ENCODE results near the gene ZNF441.
A peak's percentile ranks its signal among the peaks of the same experiment; 100 is the strongest.
"Not testable (repeated sequence)": the region's sequence is repeated elsewhere in the genome, so short reads cannot be mapped to it uniquely, and the experiment has no call there.

The ZNF441 gene

DNA sequence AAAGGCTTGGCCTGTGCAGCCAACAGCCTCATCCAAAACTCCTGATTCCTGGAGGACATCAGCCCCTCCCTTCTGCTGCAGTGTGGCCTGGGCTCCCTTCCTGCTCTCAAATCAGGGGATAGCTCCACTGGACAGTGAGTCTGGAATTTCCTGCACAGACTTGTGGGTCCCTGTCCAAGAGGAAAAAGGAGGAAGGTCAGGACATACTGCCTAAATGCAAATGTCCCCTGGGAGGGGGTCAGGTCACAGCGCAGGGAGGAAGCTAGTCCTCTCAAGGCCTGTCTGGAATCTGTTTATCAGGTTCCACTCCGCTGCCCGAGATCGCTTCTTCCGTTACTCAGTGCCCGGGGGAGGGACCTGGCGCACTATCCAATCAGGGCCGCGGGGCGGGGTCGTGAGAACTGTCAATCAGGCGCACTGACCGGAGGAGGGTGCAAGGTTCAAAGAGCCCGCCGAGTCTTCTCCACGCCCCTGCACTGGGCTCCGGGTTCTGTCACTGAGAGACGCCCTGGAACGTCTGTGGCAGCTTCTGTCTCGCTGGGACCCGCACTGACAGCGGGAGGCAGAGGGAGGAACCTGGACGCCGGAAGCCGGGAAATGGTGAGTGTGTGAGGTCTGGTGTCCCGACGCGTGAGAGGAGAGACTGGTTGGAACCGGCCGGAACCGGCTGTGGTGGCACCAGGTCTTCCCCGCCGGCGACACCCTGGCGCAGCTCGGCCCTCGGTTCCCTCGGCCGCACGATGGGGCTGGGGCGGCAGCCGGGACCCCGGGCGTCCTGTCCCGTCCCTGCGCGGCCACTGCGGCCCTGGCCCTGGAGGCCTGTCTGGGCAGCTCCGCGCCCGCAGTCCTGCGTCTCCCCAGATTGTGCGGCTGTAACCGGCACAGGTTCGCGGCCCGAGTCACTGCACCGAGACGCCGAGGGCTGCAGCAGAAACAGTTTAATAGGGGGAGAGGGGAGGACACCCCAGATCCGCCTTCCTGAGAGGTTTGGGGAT, at the start of gene ZNF441:
TSS of gene ZNF441 (plus strand) at position 404 of the 995 bp plus-strand sequence. CDS start at position 598, 194 bp downstream.
- peak; percentile 90 to 94 for DNase-seq

DNA sequence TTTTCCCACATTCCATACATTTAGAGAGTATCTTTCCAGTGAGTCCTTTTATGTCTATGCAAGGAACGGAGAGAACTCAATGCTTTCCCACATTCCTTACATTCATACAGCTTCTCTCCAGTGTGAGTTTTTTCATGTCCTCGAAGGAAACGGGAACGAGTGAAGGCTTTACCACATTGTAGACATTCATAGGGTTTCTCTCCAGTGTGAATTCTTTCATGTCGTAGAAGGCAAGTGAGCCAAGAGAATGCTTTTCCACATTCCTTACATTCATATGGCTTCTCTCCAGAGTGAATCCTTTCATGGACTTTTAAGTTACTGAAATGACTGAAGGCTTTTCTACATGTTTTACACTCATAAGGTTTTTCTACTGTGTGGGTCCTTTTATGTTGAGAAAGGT, 45.1 kb upstream of the ZNF441 start:
- no peak for DNase-seq

DNA sequence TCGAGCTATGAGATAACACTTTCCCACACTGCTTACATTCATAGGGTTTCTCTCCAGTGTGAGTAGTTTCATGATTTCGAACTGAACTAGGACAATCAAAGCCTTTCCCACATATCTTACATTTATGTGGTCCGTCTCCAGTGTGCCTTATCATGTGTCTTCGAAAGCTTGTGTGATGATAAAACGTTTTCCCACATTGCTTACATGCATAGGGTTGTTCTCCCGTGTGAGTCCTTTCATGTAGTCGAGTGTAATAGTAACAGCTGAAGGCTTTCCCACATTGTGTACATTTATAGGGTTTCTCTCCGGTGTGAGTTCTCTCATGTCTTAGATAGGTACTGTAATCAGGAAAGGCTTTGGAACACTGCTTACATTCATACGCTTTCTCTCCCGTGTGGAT, 44.4 kb upstream of the ZNF441 start:
- no peak for DNase-seq

DNA sequence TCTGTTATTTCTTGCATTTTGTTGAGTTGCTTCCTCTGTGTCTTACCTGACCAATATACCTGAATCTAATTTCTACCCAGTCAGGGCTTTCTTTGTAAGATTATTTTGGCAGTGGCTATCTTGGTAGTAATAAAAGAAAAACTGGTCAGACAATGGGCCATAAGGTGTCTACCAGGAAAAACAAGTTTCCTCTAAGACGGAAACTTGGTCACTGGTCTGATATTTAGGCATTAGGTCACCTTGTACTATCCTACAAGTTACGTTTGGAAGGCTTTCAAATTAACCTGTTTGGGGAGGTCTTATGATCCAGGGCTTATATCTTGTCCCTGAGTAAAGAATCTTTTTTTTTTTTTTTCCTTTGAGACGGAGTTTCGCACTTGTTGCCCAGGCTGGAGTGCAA, 37.2 kb upstream of the ZNF441 start:
- no peak for DNase-seq

DNA sequence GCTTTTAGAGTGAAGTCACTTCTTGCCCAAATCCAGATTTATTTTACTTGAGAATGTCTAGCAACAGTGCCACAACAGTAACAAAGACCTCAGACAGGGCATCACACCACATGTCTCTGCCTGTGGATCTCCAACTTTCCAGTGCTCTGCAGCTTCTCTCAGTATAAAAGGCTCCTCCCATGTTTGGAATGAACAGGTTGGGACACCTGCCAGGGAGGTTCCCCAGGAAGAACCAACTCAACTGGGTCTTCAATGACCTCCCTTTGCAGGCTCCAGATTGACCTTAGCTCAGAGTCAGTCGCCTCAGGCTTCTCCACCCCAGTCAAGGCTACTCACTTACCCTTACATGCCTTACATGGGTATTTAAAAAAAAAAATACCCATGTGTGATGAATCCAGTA, 31.4 kb upstream of the ZNF441 start:
- DNase-seq: no peak

DNA sequence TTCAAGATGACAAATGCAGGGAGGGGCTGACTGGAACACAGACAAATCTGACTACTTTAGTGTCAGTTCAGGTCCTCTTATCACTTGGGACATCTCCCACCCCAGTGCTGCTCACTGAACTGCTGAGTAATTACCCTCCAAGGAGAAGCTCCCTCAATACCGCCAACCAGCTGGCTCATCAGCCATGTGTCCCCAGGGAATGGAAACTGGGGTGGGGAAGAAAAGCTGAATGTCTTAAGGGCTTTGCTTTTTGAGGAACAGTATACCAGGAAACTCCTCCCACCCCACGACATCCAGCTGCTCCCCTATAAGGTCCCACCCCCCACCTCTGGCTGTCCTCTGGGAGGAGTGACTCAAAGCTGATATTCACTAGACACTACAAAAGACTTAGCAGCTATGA, 30.1 kb upstream of the ZNF441 start:
- peak; percentile 24 to 39 for DNase-seq

DNA sequence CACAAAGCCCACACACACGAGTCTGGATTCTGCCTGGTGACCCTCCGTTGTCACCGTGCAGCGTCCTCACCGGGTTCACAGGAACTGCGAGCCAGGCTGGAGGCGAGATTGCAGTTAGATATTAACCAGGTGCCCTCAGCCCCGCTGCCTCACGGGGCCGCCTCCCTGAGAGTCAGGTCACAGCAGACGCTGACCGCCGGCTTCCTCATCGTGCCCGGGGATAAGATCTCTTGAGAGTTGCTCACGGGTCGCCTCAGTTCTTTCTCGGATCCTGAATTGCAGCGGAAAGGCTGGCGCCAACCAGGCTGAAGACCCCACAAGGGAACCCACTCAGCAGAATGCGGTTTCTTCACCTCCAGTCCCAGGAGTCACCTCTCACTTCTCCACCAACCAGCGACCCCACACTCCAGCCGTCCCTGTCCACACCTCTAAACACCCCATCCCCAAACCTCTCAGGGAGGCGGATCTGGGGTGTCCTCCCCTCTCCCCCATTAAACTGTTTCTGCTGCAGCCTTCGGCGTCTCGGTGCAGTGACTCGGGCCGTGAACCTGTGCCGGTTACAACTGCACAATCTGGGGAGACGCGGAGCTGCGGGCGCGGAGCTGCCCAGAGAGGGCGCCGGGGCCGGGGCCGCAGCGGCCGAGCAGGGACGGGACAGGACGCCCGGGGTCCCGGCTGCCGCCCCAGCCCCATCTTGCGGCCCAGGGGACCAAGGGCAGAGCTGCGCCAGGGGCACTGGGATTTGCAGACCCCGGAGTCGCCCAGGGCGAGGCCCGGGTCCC, 28.6 kb upstream of the ZNF441 start:
- DNase-seq: peak; percentile 14 to 19

DNA sequence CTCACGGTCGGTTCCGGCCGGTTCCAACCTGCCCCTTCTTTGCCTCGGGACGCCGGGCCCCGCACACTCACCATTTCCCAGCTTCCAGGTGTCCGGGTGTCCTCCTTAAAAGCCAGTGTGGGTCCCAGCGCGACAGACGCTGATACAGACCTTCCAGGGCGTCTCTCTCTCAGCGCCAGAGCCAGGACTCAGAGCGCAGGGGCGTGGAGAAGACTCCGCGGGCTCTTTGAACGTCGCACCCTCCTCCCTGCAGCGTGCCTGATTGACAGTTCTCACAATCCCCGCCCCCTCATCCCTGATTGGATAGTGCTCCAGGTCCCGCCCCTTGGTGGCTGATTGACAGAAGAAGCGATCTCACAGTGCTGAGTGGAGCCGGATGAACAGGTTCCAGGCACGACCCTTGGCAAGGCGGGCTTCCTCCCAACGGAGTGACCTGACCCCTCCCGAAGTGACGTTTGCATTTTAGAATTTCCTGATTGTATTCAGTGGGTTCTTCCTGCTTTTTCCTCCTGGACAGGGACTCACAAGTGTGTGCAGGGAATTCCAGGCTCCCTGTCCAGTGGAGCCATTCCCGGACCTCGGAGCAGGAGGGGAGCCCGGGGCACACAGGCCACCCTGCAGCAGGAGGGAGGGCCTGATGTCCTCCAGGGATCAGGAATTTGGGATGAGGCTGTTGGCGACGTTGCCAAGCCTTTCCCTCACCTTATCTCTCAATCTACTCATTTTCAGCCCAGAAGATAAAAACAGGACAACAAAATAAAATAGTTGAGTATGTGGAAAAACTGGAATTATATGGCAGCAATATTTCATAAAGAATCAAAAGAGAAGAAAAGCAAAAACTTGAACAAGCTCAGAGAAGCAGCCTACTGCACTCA, 27.8 kb upstream of the ZNF441 start, which contains the start of gene ZNF823:
TSS of gene ZNF823 (minus strand) at position 201 of the 875 bp plus-strand sequence. CDS start at position 74, 127 bp downstream.
- DNase-seq: peak; percentile 95 to 97

DNA sequence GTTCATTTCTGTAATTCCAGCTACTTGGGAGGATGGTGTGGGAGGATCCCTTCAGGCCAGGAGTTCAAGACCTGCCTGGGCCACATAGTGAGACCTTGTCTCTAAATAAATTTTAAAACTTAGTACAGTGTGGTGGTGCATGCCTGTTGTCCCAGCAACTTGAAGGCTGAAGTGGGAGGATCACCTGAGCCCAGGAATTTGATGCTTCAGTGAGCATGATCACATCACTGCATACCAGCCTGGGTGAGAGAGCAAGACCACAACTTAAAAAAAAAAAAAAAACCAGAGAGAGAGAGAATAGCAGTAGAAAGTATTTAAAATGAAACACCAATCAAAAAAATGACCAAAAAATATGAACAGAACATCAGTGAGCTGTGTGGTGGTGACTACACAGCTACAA, 20.9 kb upstream of the ZNF441 start:
- no peak for DNase-seq

DNA sequence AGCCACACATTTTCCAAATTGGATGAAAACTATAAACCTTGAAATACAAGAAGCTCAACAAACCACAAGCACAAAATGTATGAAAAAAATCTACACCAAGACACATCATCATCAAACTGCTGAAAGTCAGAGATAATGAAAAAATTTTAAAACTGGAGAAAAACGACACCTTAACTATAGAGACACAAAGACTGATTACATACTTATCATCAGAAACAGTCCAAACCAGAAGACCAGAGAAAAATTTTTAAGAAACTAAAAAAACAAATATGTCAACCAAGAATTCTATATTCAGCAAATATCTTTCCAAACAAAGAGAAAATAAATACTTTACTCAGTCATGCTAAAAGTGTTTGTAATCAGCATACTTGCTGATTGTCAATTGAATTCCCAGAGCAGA, 19.5 kb upstream of the ZNF441 start:
- no peak for DNase-seq

DNA sequence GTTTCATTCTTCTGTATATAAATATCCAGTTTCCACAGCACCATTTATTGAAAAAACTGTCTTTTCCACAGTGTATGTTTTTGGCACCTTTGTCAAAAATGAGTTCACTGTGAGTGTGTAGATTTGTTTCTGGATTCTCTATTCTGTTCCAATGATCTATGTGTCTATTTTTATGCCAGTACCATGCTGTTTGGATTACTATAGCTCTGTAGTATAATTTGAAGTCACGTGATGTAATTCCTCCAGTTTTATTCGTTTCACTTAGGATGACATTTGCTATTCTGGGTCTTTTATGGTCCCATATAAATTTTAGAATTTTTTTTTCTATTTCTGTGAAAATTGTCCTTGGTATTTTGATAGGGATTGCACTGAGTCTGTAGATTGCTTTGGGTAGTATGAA, 17.0 kb upstream of the ZNF441 start:
- no peak for DNase-seq

DNA sequence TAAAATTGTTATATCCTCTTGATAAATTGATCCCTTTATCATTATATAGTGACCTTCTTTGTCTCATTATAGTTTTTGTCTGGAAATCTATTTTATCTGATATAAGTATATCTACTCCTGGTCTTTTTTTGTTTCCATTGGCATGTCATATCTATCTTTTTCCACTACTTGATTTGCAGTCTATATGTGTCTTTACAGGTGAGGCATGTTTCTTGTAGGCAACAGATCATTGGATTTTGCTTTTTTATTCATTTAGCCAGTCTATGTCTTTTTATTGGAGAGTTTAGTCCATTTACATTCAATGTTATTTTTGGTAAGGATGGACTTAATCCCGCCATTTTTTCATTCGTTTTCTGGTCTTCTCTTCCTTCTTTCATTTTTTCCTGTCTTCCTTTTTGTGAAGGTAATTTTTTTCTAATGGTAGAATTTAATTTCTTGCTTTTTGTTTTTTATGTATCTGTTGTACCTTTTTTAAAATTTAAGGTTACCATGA, 14.5 kb upstream of the ZNF441 start:
- DNase-seq: no peak

DNA sequence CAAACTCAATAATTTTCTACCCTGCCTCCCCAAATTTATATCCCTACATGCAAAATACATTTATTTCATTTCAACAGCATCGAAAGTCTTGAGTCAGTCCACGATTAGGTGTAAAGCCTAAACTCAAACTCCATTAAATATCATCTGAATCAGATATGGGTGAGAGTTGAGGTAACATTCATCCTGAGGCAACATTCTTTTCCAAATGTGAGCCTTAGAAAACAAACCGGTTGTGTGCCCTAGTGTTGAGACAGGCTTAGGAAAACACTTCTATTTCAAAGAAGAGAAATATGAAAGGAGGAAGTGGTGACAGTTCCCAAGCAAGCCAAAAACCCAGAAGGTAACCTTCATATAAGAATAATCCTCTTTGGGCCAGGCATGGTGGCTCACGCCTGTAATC, 12.1 kb upstream of the ZNF441 start:
- no peak for DNase-seq

DNA sequence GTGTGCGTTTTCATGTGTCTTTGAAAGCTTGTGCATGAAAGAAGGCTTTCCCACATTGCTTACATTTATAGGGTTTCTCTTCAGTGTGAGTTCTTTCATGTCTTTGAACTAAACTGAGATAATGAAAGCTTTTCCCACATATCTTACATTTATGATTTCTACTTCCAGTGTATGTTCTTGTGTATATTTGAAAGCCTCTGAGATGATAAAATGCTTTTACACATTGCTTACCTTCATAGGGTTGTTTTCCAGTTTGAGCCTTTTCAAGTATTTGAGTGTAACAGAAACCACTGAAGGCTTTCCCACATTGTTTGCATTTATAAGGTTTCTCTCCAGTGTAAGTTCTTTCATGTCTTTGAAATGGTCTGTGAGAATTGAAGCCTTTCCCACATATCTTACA, 9.8 kb upstream of the ZNF441 start:
- DNase-seq: no peak

DNA sequence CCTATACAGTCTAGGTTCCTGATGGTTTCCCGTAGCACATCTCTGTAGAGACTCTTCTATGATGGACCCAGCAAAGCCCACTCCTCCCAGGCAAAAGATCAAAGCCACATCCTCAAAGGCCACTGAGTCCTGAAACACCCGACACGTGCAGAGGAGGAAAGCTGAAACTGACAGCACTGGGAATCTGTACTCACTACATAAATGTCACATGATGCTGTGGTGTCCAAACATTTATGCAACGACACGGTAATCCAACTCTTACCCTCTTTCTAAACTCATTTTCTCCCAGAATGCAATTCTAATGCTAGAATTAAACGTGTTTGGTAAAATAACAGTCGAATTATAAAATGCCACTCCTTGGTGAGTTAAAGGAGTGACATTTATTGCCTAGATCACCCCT, 7.0 kb upstream of the ZNF441 start:
- no peak for DNase-seq

DNA sequence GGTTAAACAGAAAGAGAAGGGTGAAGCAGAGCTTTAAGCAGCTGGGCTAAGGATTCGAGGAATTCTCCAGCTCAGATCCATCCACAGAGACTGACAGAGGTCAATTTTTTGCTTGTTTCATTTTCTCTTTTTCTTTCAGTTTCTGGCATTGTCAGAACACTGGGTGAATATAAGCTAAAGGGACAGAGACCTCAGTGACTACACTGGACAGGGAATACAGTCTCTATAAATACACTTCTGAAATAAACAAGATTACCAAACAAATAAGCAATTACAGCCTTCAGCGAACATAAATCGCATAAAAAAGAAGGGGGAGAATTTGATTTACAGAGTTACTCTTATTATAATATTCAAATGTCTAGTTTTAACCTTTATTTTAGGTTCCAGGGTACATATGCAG, 3.7 kb upstream of the ZNF441 start:
- no peak for DNase-seq

DNA sequence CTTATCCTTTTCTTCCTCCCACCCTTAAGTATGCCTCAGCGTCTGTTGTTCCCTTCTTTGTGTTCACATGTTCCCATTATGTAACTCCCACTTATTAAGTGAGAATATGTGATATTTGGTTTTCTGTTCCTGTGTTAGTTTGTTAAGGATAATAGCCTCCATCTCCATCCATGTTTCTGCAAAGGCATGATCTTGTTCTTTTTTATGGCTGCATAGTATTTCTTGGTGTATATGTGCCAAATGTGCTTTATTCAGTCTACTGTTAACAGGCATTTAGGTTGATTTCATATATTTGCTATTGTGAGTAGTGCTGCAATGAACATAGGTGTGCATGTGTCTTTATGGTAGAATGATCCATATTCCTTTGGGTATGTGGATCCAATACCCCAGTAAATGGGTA, 3.2 kb upstream of the ZNF441 start:
- DNase-seq: no peak

DNA sequence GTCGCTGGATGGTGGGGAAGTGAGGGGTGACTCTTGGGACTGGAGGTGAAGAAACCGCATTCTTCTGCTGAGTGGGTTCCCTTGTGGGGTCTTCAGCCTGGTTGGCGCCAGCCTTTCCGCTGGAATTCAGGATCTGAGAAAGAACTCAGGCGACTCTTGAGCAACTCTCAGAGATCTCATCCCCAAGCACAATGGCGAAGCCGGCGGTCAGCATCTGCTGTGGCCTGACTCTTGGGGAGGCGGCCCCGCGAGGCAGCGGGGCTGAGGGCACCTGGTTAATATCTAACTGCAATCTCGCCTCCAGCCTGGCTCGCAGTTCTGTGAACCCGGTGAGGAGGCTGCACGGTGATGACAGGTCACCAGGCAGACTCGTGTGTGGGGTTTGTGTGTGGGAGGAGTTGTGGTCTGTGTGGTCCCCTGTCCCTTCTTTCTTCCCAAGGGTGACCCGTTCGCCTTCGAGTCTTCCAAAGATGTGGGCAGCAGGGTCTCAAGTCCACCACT, 883 bp downstream of the ZNF441 start:
- DNase-seq: peak in 1 of 2 experiments; percentile 4

DNA sequence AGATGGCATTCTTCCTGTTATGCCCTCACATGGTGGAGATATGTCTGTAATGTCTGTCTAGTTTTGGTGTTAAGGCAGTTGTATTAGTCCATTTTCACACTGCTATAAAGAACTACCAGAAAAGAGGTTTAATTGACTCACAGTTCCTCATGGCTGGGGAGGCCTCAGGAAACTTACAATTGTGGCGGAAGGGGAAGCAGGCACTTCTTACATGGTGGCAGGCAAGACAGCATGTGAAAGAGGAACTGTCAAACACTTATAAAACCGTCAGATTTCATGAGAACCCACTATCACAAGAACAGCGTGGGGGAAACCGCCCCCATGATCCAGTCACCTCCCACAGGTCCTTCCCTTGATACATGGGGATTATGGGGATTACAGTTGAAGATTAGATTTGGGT, 3.2 kb downstream of the ZNF441 start:
- DNase-seq: no peak

DNA sequence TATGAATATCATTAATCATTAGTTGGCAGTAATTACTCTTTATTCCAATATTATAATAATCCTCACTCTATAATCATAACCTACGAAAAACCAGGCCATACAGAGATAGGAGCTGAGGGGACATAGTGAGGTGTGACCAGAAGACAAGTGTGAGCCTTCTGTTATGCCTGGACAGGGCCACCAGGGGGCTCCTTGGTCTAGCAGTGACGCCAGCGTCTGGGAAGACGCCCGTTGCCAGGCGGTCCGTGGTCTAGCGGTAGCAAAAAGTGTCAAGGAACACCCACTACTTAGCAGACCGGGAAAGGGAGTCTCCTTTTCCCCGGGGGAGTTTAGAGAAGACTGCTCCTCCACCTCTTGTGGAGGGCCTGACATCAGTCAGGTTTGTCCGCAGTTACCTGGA, 4.7 kb downstream of the ZNF441 start:
- DNase-seq: not testable (repeated sequence)

DNA sequence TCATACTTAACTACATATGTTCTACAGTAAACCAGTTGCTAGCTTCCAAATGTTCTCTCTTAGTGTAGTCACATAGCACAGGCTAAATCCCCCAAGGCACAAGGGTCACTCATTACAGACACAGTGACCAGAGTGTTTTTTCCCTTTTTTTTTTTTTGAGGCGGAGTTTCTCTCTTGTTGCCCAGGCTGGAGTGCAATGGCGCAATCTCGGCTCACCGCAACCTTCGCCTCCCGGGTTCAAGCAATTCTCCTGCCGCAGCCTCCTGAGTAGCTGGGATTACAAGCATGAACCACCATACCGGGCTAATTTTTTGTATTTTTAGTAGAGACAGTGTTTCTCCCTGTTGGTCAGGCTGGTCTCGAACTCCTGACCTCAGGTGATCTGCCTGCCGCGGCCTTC, 9.9 kb downstream of the ZNF441 start:
- DNase-seq: not testable (repeated sequence)

DNA sequence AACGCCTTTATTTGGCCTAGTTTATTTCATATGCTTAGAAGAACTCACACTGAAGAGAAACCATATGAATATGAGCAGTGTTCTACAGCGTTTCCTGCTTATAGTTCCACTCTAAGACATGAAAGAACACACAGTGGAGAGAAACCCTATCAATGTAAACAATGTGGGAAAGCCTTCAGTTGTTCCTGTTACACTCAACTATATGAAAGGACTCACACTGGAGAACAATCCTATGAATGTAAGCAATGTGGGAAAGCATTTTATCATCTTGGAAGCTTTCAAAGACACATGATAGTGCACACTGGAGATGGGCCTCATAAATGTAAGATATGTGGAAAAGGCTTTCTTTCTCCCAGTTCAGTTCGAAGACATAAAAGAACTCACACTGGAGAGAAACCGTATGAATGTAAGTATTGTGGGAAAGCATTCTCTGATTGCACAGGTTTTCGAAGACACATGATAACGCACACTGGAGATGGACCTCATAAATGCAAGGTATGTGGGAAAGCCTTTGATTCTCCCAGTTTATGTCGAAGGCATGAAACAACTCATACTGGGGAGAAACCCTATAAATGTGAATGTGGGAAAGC, 13.7 kb downstream of the ZNF441 start:
- DNase-seq: no peak
